ENCODE data around the gene MRTFA. TPM values are rescaled to one million over a fixed set of nuclear protein-coding genes. Genes with fewer than 3 reads are reported as not detected.
"Not testable (repeated sequence)": the region's sequence is repeated elsewhere in the genome, so short reads cannot be mapped to it uniquely, and the experiment has no call there.

The MRTFA gene
- total RNA-seq, 2 donors from 2014 or later = 70.1 to 71.5 TPM

DNA sequence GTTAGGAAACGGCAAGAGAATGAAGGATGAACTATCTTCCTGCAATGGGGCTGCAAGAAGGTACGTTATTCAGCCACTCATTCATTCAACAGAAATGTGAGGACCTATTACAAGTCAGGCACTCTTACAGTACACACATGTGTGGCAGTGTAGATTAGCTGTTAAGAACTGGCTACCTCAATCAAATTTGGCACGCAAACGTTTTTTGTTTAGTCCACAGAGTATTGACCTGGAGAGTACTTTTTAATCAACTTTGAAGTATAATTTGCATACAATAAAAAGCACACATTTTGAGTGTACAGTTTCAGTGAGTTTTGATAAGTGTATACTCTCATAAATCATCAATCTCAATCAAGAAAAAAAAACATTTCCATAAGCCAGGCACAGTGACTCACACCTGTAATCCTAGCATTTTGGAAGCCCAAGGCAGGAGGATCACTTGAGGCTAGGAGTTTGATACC lies 24.2 kb downstream of the MRTFA start:
- H3K4me3 Mint-ChIP-seq = no peak overlapping the region
- H3K27ac Mint-ChIP-seq = no peak overlapping the region
- DNase-seq (no peak), ATAC-seq (no peak)
- H3K36me3 Mint-ChIP-seq (ENCODE audit: low read depth) = peaks cover 2% of the 10 kb centered on the region
- H3K27me3 Mint-ChIP-seq = no peaks in the 10 kb centered on the region
- no peaks in the 10 kb centered on the region for H3K9me3 ChIP-seq (ENCODE audit: control insufficient read depth, low read length, poor library complexity, severe bottlenecking)
- peaks cover 34% of the 10 kb centered on the region for H3K4me1 Mint-ChIP-seq

- ATAC-seq (no peak), DNase-seq (no peak)
- Mint-ChIP-seq H3K4me3 (no peak overlapping the region), H3K27me3 (no peaks in the 10 kb centered on the region), H3K4me1 (peaks cover 34% of the 10 kb centered on the region), H3K27ac (no peak overlapping the region), H3K36me3 (ENCODE audit: low read depth) (no peaks in the 10 kb centered on the region)
- H3K9me3 ChIP-seq (ENCODE audit: control insufficient read depth, low read length, poor library complexity, severe bottlenecking) = no peaks in the 10 kb centered on the region
Observed at GRCh38 chr22:40611606-40612005, 24.9 kb downstream of the MRTFA start.

DNA sequence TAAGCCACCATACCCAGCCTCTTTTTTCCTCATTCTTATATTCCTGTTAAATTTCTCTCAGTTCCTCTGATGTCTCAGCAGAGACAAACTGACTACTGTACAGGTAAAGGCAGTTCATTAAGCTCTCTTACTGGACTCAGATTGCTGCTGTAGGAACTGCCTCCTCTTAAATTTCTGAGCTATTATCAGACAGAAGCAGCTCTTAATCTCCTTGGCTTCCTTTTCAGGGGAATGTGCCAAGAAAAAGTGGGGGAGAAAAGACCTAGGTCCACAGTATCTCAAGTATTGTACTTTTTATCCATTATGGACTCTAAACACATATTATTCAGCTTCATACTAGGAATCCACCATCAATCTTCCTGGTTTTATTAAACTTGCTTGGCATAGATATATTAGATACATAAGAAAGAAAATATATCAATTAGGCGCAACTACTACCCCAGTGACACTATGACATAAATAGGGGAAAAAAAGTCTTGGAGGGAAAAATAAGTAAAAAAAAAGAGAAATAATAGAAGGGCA lies 26.1 kb downstream of the MRTFA start:
- ATAC-seq (no peak), DNase-seq (no peak)
- Mint-ChIP-seq H3K4me1 (peaks cover 35% of the 10 kb centered on the region), H3K4me3 (no peak overlapping the region), H3K27me3 (no peaks in the 10 kb centered on the region), H3K36me3 (ENCODE audit: low read depth) (no peaks in the 10 kb centered on the region), H3K27ac (peak overlapping the region; percentile 45)
- H3K9me3 ChIP-seq (ENCODE audit: control insufficient read depth, low read length, poor library complexity, severe bottlenecking) = no peaks in the 10 kb centered on the region

DNA sequence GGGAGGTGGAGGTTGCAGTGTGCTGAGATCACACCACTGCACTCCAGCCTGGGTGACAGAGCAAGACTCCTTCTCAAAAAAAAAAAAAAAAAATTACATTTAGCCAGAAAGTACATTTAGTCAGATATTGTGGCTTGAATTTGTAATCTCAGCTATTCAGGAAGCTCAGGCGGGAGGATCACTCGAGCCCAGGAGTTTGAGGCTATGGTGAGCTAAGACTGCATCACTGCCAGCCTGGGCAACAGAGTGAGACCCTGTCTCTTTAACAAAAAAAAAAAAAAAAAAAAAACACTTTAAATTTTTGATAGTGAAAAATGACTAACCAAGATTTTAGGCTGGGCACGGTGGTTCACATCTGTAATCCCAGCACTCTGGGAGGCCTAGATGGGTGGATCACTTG lies 27.3 kb downstream of the MRTFA start:
- H3K9me3 ChIP-seq (ENCODE audit: control insufficient read depth, low read length, poor library complexity, severe bottlenecking) = no peaks in the 10 kb centered on the region
- DNase-seq (no peak), ATAC-seq (no peak)
- Mint-ChIP-seq H3K4me1 (peaks cover 37% of the 10 kb centered on the region), H3K36me3 (ENCODE audit: low read depth) (no peaks in the 10 kb centered on the region), H3K27me3 (no peaks in the 10 kb centered on the region), H3K4me3 (no peak overlapping the region), H3K27ac (no peak overlapping the region)

- no peaks in the 10 kb centered on the region for H3K36me3 Mint-ChIP-seq (ENCODE audit: low read depth)
- H3K27ac Mint-ChIP-seq = no peak overlapping the region
- H3K4me1 Mint-ChIP-seq = peaks cover 41% of the 10 kb centered on the region
- no peak for ATAC-seq
- H3K27me3 Mint-ChIP-seq = no peaks in the 10 kb centered on the region
- no peaks in the 10 kb centered on the region for H3K9me3 ChIP-seq (ENCODE audit: control insufficient read depth, low read length, poor library complexity, severe bottlenecking)
- no peak for DNase-seq
- H3K4me3 Mint-ChIP-seq = no peak overlapping the region
Observed at GRCh38 chr22:40607506-40607905, 29.0 kb downstream of the MRTFA start.

DNA sequence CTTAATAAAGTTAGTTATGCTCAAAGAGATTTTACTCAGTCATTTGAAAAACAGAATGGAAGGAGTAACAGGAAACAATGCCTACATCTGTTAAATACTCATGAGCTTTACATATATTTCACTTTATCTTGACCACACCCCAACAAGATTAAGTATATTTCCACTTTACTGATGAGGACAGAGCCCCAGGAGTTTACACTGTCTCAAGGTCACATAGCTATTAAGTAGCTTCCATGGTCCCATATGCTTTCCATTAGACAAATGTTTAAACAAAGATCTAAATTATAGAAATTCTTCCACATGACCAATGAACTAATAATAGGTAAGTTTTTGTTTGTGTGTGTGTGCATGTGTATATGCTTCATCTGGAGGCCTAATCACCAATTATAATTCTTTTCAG lies 30.2 kb downstream of the MRTFA start:
- H3K4me3 Mint-ChIP-seq = no peak overlapping the region
- no peaks in the 10 kb centered on the region for H3K9me3 ChIP-seq (ENCODE audit: control insufficient read depth, low read length, poor library complexity, severe bottlenecking)
- H3K27ac Mint-ChIP-seq = peak overlapping the region; percentile 66
- no peaks in the 10 kb centered on the region for H3K36me3 Mint-ChIP-seq (ENCODE audit: low read depth)
- peaks cover 37% of the 10 kb centered on the region for H3K4me1 Mint-ChIP-seq
- DNase-seq (no peak), ATAC-seq (no peak)
- H3K27me3 Mint-ChIP-seq = no peaks in the 10 kb centered on the region

DNA sequence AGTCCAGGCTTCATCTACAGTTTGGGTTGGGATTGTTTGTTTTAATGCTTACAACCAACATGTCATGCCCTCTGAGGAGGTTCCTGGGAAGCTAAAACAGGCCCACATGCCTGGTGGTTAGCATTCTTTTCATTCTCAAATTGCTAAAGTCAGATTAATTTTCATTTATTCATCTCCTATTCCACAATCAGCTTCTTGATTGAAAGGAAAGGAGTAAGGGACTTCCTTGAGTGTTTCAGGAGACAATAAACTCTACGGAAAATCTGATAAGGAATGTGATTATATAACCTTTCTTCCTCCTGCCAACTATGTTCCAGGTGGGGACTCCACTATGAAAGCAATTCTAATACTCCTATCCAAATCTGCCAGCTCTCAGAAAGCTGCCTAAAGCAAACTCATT lies 30.8 kb downstream of the MRTFA start:
- H3K36me3 Mint-ChIP-seq (ENCODE audit: low read depth) = no peaks in the 10 kb centered on the region
- no peaks in the 10 kb centered on the region for H3K27me3 Mint-ChIP-seq
- DNase-seq (no peak), ATAC-seq (no peak)
- peak overlapping the region; percentile 66 for H3K27ac Mint-ChIP-seq
- H3K4me1 Mint-ChIP-seq = peaks cover 37% of the 10 kb centered on the region
- no peaks in the 10 kb centered on the region for H3K9me3 ChIP-seq (ENCODE audit: control insufficient read depth, low read length, poor library complexity, severe bottlenecking)
- H3K4me3 Mint-ChIP-seq = no peak overlapping the region

DNA sequence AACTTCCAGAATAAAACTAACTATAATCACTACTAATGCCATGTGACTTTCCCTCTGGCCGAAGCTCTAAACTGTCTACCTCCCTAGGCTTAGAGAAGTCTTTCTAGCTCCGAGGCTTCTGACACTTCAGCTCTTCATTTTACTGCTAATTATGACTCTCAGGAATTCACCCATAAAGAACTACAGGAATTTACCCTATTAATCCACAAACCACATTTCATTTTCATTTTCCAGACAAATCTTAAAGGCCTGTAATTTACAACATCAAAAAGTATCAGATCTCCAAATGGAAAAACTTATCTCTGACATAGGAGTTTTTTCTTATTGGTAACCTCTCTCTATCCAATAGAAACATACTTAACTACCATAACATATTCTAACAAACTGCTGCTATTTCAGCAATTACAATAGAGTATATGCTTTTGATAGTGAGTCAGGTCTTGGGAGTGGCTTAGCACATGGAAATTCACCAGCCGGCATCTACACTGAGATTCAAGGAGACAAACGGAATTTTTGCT lies 33.4 kb downstream of the MRTFA start:
- no peaks in the 10 kb centered on the region for H3K27me3 Mint-ChIP-seq

GRCh38 chr22:40602231-40602630 lies 34.3 kb downstream of the MRTFA start:
- no peak for ATAC-seq
- H3K4me1 Mint-ChIP-seq = peaks cover 35% of the 10 kb centered on the region

More for the DNA sequence above, 33.4 kb downstream of the MRTFA start:
- no peaks in the 10 kb centered on the region for H3K9me3 ChIP-seq (ENCODE audit: control insufficient read depth, low read length, poor library complexity, severe bottlenecking)
- no peaks in the 10 kb centered on the region for H3K36me3 Mint-ChIP-seq (ENCODE audit: low read depth)
- DNase-seq (no peak), ATAC-seq (no peak)
- H3K4me3 Mint-ChIP-seq = no peak overlapping the region
- H3K4me1 Mint-ChIP-seq = peaks cover 36% of the 10 kb centered on the region
- H3K27ac Mint-ChIP-seq = no peak overlapping the region

DNA sequence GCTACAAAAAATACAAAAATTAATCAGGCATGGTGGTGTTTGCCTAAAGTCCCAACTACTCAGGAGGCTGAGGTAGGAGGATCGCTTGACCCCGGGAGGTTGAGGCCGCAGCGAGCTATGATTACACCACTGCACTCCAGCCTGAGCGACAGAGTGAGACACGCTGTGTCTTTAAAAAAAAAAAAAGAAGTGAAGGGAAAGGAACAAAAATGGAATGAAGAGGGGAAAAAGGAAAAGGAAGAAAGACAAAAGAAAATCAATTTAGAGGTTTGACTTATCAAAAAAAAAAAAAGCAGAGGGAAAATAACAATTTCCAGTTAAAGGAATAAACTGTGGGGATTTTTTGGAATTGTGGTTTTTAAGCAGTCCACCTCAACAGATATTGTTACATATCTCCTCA lies 36.8 kb downstream of the MRTFA start:
- no peak overlapping the region for H3K4me3 Mint-ChIP-seq
- H3K9me3 ChIP-seq (ENCODE audit: control insufficient read depth, low read length, poor library complexity, severe bottlenecking) = no peaks in the 10 kb centered on the region
- H3K4me1 Mint-ChIP-seq = peaks cover 31% of the 10 kb centered on the region
- no peaks in the 10 kb centered on the region for H3K27me3 Mint-ChIP-seq
- no peak overlapping the region for H3K27ac Mint-ChIP-seq
- H3K36me3 Mint-ChIP-seq (ENCODE audit: low read depth) = peaks cover 2% of the 10 kb centered on the region
- DNase-seq (no peak), ATAC-seq (no peak)

More at GRCh38 chr22:40602231-40602630, 34.3 kb downstream of the MRTFA start:
- H3K36me3 Mint-ChIP-seq (ENCODE audit: low read depth) = no peaks in the 10 kb centered on the region
- no peaks in the 10 kb centered on the region for H3K9me3 ChIP-seq (ENCODE audit: control insufficient read depth, low read length, poor library complexity, severe bottlenecking)
- no peak overlapping the region for H3K27ac Mint-ChIP-seq
- H3K27me3 Mint-ChIP-seq = no peaks in the 10 kb centered on the region
- H3K4me3 Mint-ChIP-seq = no peak overlapping the region
- no peak for DNase-seq

DNA sequence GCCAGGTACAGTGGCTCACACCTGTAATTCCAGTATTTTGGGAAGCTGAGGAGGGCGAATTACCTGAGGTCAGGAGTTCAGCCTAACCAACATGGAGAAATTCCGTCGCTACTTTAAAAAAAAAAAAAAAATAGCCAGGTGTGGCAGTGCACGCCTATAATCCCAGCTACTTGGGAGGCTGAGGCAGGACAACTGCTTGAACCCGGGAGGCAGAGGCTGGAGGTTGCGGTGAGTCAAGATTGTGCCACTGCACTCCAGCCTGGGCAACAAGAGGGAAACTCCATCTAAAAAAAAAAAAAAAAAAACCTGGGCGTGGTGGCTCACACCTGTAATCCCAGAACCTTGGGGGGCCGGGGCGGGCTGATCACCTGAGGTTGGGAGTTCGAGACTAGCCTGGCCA lies 37.8 kb downstream of the MRTFA start:
- ATAC-seq; H3K27ac Mint-ChIP-seq; DNase-seq; H3K4me3 Mint-ChIP-seq; H3K9me3 ChIP-seq (ENCODE audit: control insufficient read depth, low read length, poor library complexity, severe bottlenecking); H3K36me3 Mint-ChIP-seq (ENCODE audit: low read depth); H3K27me3 Mint-ChIP-seq: not testable (repeated sequence)
- peaks cover 39% of the 10 kb centered on the region for H3K4me1 Mint-ChIP-seq

DNA sequence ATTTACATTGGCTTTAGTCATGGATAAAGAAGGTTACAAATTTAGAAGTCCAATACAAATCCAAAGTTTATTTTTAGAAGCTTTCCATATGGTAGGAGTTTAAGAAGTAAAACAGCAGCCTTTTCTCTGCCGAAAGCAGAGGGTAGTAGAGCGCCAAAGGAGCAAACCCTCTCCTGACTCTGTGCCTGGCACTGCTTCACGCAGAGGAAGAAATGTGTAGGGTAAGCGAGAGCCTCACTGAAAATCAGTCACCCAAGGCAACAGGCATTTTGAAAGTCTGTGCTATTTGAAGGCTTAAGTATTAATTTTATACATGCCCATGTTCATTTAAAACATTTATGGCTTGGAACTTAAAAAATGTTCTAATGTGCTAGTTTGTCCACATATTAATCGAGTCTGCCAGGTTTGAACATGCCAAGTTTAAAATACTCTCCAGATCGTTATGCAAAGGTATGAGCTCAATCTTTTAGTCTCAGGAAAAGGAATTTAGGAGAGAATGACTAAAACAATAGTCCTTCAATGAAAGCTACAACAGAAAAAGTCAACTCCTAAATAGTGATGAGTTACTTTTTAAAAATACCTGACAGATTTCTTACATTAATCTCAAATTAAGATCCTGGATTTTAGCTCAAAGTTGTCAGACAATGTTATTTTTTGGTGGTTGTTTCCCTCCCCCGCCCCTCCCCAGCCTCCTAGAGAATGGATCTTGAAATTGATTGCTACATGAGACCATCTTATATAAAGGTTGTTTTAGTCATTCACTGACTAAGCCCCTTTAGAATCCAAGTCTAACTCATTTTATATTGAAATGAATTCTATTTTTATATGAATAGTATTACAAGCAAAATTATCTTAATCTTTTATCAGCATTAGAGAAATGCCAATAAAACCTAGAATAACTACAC lies 38.7 kb downstream of the MRTFA start:
- Mint-ChIP-seq H3K4me1 (peaks cover 41% of the 10 kb centered on the region), H3K27ac (no peak overlapping the region), H3K27me3 (no peaks in the 10 kb centered on the region), H3K4me3 (no peak overlapping the region), H3K36me3 (ENCODE audit: low read depth) (peaks cover 2% of the 10 kb centered on the region)
- H3K9me3 ChIP-seq (ENCODE audit: control insufficient read depth, low read length, poor library complexity, severe bottlenecking) = no peaks in the 10 kb centered on the region
- DNase-seq (no peak), ATAC-seq (no peak)

DNA sequence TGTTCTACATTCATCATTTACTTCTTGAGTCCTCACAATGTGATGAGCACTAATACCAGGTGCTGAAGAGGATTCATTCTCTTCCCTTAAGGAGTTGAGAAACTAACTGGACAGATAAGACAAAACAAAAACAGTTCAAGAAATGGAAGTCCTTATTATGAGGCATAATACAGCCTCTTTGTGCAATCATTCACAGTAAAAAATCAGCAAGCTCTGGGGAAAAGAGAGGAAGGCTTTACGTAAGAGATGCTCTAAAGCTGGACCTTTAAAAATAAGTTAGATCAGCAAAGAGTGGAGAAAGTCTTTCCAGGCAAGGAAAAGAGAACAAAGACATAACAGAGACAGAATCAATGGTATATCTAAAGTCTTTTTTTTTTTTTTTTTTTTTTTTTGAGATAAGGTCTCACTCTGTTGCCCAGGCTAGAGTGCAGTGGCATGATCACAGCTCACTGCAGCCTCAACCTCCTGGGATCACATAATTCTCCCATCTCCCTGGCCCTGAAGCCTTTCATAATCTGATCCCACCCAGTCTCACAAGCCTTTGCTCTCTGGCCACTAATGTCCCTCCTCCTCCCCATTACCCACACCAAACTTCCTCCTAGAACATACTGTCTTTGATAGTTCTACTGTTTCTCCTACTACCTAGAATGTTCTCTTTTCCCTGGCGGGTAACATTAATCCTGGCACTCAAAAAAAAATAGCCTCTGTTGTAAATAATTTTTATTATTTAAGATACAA lies 40.9 kb downstream of the MRTFA start:
- H3K36me3 Mint-ChIP-seq (ENCODE audit: low read depth) = peaks cover 2% of the 10 kb centered on the region
- H3K4me3 Mint-ChIP-seq = no peak overlapping the region
- no peak overlapping the region for H3K27ac Mint-ChIP-seq
- peaks cover 44% of the 10 kb centered on the region for H3K4me1 Mint-ChIP-seq
- H3K27me3 Mint-ChIP-seq = no peaks in the 10 kb centered on the region
- no peaks in the 10 kb centered on the region for H3K9me3 ChIP-seq (ENCODE audit: control insufficient read depth, low read length, poor library complexity, severe bottlenecking)
- ATAC-seq = no peak
- no peak for DNase-seq
